AG10803 (cell line): ENCODE results near the gene BHLHE40.

Source experiments
- DNase-seq: peaks from one replicate; pipeline ENCODE4 v3.0.0; 2010; ENCODE audit warnings: low read depth
- H3K4me3 ChIP-seq: 2 replicates; pipeline ENCODE4 v1.5.1; 2011; ENCODE audit warnings: mild to moderate bottlenecking, low read length, control low read depth
- TF ChIP-seq, protein P1 (sequence below): conservative IDR thresholded peaks from 2 replicates; pipeline ENCODE4 v1.5.1; 2011; ENCODE audit warnings: mild to moderate bottlenecking, low read length, control low read depth, inconsistent platforms

BHLHE40 gene

DNA sequence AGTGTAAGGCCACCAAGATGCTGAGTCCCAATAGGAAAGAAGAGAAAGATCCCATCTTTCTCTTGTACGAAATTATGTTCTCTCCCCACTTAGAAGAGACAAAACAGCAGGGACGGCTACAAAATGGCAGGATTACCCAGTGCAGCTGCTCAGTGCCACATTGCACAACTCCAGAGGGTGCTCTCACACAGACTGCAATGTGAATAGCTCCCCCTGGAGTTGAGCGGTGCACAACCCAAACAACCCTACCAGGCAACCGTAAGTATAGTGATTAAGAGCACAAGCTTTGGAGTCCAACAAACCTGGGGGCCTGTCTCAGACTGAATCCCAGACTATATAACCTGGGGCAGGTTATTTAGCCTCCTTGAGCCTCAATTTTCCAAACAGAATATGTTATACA is 3.1 kb upstream of the BHLHE40 start:
- H3K4me3 ChIP-seq: no peak overlapping the region
- TF ChIP-seq, protein P1, sequence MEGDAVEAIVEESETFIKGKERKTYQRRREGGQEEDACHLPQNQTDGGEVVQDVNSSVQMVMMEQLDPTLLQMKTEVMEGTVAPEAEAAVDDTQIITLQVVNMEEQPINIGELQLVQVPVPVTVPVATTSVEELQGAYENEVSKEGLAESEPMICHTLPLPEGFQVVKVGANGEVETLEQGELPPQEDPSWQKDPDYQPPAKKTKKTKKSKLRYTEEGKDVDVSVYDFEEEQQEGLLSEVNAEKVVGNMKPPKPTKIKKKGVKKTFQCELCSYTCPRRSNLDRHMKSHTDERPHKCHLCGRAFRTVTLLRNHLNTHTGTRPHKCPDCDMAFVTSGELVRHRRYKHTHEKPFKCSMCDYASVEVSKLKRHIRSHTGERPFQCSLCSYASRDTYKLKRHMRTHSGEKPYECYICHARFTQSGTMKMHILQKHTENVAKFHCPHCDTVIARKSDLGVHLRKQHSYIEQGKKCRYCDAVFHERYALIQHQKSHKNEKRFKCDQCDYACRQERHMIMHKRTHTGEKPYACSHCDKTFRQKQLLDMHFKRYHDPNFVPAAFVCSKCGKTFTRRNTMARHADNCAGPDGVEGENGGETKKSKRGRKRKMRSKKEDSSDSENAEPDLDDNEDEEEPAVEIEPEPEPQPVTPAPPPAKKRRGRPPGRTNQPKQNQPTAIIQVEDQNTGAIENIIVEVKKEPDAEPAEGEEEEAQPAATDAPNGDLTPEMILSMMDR: peak; percentile 51
- DNase-seq: peak; percentile 59

DNA sequence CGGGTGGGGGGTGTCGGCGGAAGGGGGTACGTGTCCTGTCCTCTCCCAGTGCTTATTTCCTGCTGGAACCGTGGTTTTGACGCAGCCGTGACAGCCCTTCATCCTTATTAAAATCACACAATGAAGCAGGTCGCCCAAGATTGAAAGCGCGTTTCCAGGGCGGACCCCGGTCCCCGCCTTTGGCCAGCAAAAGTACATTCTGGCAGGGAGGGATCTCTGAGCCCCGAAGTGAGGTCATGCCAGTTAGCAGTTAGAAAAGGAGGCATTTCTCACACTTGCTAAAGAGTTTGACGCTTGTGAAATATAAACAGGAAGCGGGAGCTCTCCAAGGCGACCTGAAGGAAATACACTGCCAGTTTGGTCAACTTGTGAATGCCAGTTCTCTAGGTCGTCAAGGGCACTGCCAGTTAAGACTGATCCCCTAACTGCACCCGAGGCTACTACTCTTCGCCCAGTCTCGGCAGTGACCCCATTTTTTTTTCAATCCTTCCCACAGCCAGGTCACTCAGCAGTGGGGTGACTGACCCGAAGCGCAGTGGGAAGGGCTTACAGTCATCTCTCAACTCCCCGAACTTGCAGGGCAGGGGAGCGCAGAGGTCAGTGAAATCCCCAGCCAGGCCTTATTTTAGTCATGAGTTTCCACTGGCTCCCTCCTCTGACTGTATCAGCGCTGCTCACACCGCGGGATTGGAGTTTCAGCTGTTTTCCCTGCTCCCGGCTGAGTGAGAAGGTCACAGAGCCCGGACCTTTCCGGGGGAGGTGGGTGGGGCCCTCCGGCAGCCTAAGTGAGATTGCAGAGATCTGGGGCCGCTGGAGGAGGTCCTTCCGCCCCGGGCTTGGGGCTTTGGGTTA is 2.0 kb upstream of the BHLHE40 start:
- peak; percentile 89 for DNase-seq
- TF ChIP-seq, protein P1: peak; percentile 29
- peak overlapping the region; percentile 96 for H3K4me3 ChIP-seq

DNA sequence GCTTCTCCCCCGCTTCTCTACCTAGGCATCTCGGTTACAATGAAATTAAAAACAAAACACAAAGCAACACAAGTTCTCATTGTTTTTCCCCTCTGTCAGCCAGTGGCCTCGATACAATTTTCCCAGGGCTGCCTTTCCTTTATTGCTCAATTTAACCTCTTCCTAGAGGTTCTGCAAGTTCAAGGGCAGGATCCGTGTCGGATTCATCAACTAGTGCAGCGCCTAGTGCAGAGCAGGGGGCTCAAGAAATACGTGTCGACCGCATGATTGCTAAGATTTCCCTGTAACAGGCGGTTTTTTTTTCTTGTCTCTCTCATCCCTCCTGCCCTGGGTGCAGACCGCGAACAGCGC is 1.4 kb upstream of the BHLHE40 start:
- DNase-seq: no peak
- TF ChIP-seq, protein P1: no peak
- H3K4me3 ChIP-seq: peak overlapping the region; percentile 96

DNA sequence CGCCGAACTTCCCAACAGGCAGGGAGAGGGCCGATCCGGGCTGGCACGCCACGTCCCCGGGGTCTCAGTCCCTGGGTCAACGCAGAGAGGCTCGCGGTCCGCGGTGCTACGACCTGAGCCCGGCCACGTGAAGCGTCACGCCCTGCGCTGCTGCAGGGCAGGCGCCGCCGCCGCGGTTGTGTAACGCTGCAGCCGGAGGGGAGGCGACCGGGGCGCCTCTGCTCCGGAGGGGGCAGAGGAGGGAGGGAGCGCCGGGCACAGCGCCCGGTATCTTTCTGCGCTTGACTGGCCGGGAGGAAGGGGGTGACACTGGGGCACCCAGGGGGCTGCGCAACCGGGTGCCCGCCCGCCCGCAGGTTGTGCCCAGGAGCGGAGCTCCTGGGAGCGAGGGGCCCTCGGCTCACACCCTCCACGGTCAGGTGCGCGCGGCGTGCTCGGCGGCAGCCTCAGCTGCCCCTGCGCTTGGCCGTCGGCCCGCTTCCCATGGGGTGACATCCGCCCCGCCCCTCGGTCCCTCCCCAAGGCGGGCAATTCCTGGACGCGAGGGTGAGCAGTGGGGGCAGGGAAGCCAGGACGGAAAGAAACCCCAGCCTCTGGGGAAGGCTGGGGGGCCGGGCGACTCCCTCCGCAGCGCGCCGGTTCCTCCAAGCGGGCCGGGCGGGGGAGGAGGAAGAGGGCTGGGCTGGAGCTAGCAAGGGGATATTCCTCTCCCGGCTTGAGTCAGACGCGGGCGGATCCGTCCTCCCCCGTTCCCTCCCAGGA is 852 bp upstream of the BHLHE40 start:
- TF ChIP-seq, protein P1: no peak
- peak; percentile 99 for DNase-seq
- H3K4me3 ChIP-seq: peak overlapping the region; percentile 96

DNA sequence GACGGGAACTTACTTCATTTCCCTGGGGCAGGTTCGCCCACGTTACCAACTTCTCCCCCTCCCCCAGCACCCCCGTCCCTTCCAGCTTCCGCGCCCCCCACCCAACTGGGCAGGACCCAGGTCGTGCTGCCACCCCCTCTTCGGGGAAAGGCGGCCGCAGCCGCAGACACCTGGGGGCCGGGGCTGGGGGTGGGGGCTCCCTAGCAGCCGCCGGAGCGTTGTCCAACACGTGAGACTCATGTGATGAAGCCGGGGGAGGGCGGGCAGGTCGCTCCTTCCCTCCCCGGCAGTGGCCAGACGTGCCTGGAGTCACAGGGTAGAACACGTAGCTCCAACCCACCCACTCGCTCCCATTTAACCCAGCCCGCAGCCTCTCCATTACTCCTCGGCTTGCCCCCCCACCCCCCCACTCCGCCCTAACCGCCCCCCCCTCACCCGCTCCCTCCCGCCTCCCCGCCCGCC is 240 bp upstream of the BHLHE40 start:
- peak overlapping the region; percentile 96 for H3K4me3 ChIP-seq
- peak; percentile 99 for DNase-seq
- TF ChIP-seq, protein P1: no peak

DNA sequence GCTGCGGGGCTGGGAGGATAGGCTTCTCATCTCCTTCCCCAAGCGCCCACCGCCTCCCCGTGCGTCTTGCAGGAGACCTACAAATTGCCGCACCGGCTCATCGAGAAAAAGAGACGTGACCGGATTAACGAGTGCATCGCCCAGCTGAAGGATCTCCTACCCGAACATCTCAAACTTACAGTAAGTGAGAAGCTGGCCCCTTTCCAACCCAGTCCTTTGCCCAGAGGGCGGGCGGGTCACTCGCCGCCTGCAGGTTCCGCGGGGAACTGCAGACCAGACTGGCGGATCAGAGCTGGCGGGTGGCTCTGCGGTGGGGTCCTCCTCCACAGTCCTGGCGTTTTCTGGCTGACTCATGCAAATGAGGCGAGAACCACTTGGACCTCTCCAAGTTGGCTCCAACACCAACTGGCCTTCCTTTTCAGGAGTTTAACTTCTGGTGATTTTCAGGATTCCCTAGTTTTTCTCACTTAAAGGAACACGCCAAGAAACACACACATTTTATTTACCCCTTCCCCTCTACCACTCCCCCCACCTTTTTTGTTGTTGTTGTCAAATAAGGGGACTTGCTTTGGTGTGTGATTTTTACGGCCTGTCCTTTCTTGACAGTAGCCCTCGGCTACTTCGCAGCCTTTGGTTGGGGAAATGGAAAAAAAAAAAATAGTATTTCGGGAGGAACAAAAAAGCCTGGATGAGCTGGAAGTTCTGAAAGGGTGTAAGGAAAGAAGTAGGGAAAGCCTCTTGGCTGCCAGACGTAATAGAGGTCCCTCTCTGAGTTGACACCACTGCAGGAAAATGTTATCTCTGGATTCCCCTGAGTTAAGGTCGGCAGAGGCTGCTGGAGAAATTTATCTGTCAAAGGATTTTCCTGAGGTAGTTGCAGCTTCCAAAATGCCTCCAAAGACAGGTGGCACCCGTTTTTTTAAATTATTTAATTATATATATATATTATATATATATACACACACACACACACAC is 1.3 kb downstream of the BHLHE40 start:
- peak; percentile 96 for DNase-seq
- peak overlapping the region; percentile 96 for H3K4me3 ChIP-seq
- TF ChIP-seq, protein P1: peak; percentile 96
